ENCODE results near the gene TSNAXIP1. TPM values are rescaled to one million over a fixed set of nuclear protein-coding genes. Genes with fewer than 3 reads are reported as not detected.
A peak's percentile ranks its signal among the peaks of the same experiment; 100 is the strongest.

The TSNAXIP1 gene
- total and polyA plus RNA-seq, 8 donors: 0.52 to 7.1 (median 6.2) TPM

DNA sequence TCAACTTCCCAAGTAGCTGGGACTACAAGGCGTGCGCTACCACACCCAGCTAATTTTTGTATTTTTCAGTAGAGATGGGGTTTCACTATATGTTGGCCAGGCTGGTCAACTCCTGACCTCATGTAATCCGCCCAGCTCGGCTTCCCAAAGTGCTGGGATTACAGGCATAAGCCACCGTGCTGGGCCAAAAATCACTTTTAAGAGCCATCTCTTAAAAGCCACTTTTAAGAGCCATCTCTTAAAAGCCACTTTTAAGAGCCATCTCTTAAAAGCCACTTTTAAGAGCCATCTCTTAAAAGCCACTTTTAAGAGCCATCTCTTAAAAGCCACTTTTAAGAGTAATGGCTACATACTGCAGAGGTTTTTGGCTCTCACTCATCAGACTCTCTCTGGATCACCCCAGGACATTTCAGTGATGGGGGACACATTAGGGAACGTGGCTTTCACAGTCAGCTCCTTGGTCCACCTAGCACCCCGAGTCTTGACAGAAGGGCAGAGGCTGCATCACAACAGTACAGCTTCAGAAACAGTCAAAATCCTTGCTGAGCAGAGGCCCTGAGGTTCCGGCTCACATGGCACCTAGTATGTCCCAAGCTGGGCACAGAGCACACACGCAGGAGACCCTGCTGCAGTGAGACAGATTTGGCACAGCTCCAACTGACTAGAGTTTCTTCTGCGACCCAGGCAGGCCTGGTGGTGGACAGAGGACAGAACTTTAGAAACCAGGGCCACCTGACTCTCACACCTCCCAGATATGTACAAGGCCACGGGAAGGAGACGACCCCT is 23.9 kb upstream of the TSNAXIP1 start:
- ATAC-seq (peak; percentile 65), DNase-seq (no peak)
- TF ChIP-seq, protein P1, sequence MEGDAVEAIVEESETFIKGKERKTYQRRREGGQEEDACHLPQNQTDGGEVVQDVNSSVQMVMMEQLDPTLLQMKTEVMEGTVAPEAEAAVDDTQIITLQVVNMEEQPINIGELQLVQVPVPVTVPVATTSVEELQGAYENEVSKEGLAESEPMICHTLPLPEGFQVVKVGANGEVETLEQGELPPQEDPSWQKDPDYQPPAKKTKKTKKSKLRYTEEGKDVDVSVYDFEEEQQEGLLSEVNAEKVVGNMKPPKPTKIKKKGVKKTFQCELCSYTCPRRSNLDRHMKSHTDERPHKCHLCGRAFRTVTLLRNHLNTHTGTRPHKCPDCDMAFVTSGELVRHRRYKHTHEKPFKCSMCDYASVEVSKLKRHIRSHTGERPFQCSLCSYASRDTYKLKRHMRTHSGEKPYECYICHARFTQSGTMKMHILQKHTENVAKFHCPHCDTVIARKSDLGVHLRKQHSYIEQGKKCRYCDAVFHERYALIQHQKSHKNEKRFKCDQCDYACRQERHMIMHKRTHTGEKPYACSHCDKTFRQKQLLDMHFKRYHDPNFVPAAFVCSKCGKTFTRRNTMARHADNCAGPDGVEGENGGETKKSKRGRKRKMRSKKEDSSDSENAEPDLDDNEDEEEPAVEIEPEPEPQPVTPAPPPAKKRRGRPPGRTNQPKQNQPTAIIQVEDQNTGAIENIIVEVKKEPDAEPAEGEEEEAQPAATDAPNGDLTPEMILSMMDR (IDR thresholded peaks at IDR 0.05): no peak
- Histone ChIP-seq H3K27ac (no peak overlapping the region), H3K4me1 (peaks cover 0 to 33% of the 10 kb centered on the region in 2 donors), H3K36me3 (no peaks in the 10 kb centered on the region), H3K27me3 (no peaks in the 10 kb centered on the region), H3K9me3 (no peaks in the 10 kb centered on the region), H3K4me3 (no peak overlapping the region)
- intact Hi-C loops (cut with DNase I): no loop called here

DNA sequence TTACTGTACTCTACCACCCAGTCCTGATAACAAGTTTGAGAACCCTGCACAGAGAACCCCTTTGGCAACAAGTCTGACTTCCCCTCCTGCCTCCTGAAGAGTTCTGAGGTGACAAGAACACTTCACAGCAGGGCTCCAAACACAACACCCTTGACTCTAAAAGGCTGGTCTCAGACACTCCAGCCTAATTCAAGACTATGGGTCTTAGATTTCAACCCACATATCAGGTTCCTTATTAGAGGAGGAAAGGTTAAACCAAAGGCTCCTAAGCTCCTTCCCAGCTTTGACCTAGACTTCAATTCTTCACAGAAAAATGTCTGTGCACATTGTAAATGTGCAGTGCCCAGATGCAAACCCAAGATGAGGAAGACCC is 23.4 kb upstream of the TSNAXIP1 start:
- Histone ChIP-seq H3K9me3 (no peaks in the 10 kb centered on the region), H3K4me1 (peaks cover 0 to 33% of the 10 kb centered on the region in 2 donors), H3K36me3 (no peaks in the 10 kb centered on the region), H3K27me3 (no peaks in the 10 kb centered on the region), H3K27ac (no peak overlapping the region), H3K4me3 (no peak overlapping the region)
- TF ChIP-seq, protein P1 (IDR thresholded peaks at IDR 0.05): no peak
- intact Hi-C loops (cut with DNase I): no loop called here
- ATAC-seq: peak; percentile 66
- DNase-seq: no peak

DNA sequence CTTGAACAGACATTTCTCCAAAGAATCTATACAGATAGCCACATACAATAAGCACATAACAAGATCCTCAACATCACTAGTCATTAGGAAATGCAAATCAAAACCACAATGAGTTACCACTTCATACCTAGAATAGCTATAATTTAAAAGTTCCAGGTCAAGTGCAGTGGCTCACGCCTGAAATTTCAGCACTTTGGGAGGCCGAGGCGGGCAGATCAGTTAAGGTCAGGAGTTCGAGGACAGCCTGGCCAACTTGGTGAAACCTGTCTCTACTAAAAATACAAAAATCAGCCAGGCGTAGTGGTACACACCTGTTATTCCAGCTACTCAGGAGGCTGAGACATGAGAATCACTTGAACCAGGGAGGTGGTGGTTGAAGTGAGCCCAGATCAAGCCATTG is 20.2 kb upstream of the TSNAXIP1 start:
- intact Hi-C loops (cut with DNase I): no loop called here
- no peak for ATAC-seq

DNA sequence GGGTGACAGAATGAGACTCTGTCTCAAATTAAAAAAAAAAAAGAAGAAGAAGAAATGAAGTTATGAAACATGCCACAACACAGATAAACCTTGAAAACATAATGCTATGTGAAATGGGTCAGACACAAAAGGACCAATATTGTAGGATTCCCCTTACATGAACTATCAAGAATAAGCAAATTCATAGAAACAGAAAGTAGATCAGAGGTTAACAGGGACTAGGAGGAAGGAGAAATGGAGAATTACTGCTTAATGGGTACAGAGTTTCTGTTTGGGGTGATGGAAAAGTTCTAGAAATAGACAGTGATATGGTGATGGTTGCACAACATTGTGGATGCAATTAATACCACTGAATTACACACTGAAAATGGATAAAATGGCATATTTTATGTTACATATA is 16.6 kb upstream of the TSNAXIP1 start:
- intact Hi-C loops (cut with DNase I): no loop called here
- no peak for ATAC-seq
- Histone ChIP-seq H3K36me3 (no peaks in the 10 kb centered on the region), H3K9me3 (no peaks in the 10 kb centered on the region), H3K27ac (no peak overlapping the region), H3K27me3 (no peaks in the 10 kb centered on the region), H3K4me1 (peaks cover 0 to 10% of the 10 kb centered on the region in 2 donors), H3K4me3 (no peak overlapping the region)
- TF ChIP-seq, protein P1 (IDR thresholded peaks at IDR 0.05): no peak
- no peak for DNase-seq

More for the DNA sequence above, 20.2 kb upstream of the TSNAXIP1 start:
- TF ChIP-seq, protein P1 (IDR thresholded peaks at IDR 0.05): no peak
- no peaks in the 10 kb centered on the region for H3K9me3 ChIP-seq
- H3K27me3 ChIP-seq: no peaks in the 10 kb centered on the region
- no peaks in the 10 kb centered on the region for H3K36me3 ChIP-seq
- no peak overlapping the region for H3K27ac ChIP-seq
- DNase-seq: no peak
- H3K4me1 ChIP-seq: peaks cover 0 to 23% of the 10 kb centered on the region in 2 donors
- H3K4me3 ChIP-seq: no peak overlapping the region

DNA sequence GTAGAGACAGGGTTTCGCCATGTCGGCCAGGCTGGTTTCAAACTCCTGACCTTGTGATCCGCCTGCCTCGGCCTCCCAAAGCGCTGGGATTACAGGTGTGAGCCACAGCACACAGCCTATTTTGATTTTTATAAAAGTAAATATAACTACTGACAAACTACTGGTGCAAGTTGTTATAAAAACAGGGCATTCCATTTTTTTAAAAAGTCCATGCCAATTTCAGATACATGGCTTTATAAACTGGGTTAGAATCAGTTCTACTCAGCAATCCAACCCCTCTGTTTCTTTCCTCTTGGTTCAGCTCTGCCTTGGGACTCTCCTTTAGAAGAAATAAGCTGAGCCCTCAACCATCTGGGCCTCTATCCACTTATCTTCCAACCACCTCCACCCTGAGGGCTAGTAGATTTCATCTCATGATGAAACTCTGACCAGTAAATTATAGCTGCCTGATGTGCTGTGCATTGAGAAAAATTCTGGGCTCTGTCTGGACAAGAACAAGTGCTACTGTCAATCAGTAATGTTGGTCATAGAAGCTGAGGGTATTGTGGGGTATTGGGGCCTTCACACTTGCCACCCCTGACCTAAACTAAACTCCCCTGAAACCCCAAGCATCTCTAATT is 10.5 kb upstream of the TSNAXIP1 start:
- Histone ChIP-seq H3K36me3 (peaks cover 0 to 21% of the 10 kb centered on the region in 2 donors), H3K27me3 (no peaks in the 10 kb centered on the region), H3K4me3 (no peak overlapping the region), H3K4me1 (peaks cover 0 to 11% of the 10 kb centered on the region in 2 donors), H3K27ac (no peak overlapping the region), H3K9me3 (no peaks in the 10 kb centered on the region)
- DNase-seq (no peak), ATAC-seq (no peak)
- TF ChIP-seq, protein P1 (IDR thresholded peaks at IDR 0.05): no peak
- intact Hi-C loops (cut with DNase I): no loop called here

Data from left lung (tissue), 10 donors.